WTC11 (cell line): ENCODE data around the gene MGAT5B. TPM values are rescaled to one million over a fixed set of nuclear protein-coding genes. Genes with fewer than 3 reads are reported as not detected.

Source experiments
- ATAC-seq: fragments of 200-7000 bp; cut with Tn5 transposase; 2 replicates; pipeline ENCODE4 v1.10.0; 2021; ENCODE audit warnings: mild to moderate bottlenecking, moderate library complexity
- CTCF ChIA-PET: fragments of 300-600 bp; sonication (Branson Sonifier 250); formaldehyde crosslinking; loops from one replicate; lab custom pipeline; 2021; ENCODE audit warnings: antibody characterized with exemption; lab: Charles Lee
- POLR2A ChIA-PET: fragments of 350-600 bp; sonication (Branson Sonifier 250); formaldehyde crosslinking; loops from one replicate; lab custom pipeline; 2021; ENCODE audit warnings: antibody characterized with exemption; lab: Charles Lee
- DNase-seq: peaks from one replicate; pipeline ENCODE4 v3.0.0; 2021; ENCODE audit warnings: low spot score
- H3K27ac Mint-ChIP-seq: 2 replicates; pipeline ENCODE4 v1.8.0; 2021; ENCODE audit warnings: mixed read lengths
- H3K27me3 Mint-ChIP-seq: 2 replicates; pipeline ENCODE4 v1.8.0; 2021; ENCODE audit warnings: low read depth, mild to moderate bottlenecking, moderate library complexity, mixed read lengths
- H3K36me3 Mint-ChIP-seq: 2 replicates; pipeline ENCODE4 v1.8.0; 2021; ENCODE audit warnings: mixed read lengths
- H3K4me1 Mint-ChIP-seq: 2 replicates; pipeline ENCODE4 v1.8.0; 2022; ENCODE audit warnings: mixed read lengths
- H3K4me3 Mint-ChIP-seq: 2 replicates; pipeline ENCODE4 v1.8.0; 2021; ENCODE audit warnings: mild to moderate bottlenecking, moderate library complexity, mixed read lengths
- H3K9me3 Mint-ChIP-seq: 2 replicates; pipeline ENCODE4 v1.8.0; 2021; ENCODE audit warnings: mixed read lengths
- AR ChIP-seq: fragments of 250-450 bp; sonication (Bioruptor Pico); IDR thresholded peaks from 2 replicates; pipeline ENCODE4 v1.9.0; 2021; ENCODE audit warnings: mild to moderate bottlenecking
- ATF3 ChIP-seq: sonication (generic); formaldehyde crosslinking; conservative IDR thresholded peaks from 2 replicates; pipeline ENCODE4 v1.8.1; 2022; ENCODE audit warnings: mild to moderate bottlenecking, missing genetic modification reagents
- E2F4 ChIP-seq: sonication (generic); formaldehyde crosslinking; IDR thresholded peaks from 2 replicates; pipeline ENCODE4 v1.8.1; 2022; ENCODE audit warnings: low read depth, mild to moderate bottlenecking, moderate library complexity, missing genetic modification reagents, borderline replicate concordance
- EMX1 ChIP-seq: fragments of 250-450 bp; sonication (Bioruptor Pico); IDR thresholded peaks from 2 replicates; pipeline ENCODE4 v1.8.0; 2021; ENCODE audit warnings: mild to moderate bottlenecking
- FOXJ3 ChIP-seq: sonication (generic); formaldehyde crosslinking; IDR thresholded peaks from 2 replicates; pipeline ENCODE4 v1.9.0; 2021; ENCODE audit warnings: missing genetic modification reagents, mild to moderate bottlenecking, borderline replicate concordance
- FOXP1 ChIP-seq: sonication (generic); formaldehyde crosslinking; IDR thresholded peaks from 2 replicates; pipeline ENCODE4 v1.8.0; 2022; ENCODE audit warnings: missing genetic modification reagents, mild to moderate bottlenecking, moderate library complexity, borderline replicate concordance
- HMGXB4 ChIP-seq: sonication (generic); formaldehyde crosslinking; IDR thresholded peaks from 2 replicates; pipeline ENCODE4 v1.8.1; 2023; ENCODE audit warnings: mild to moderate bottlenecking, moderate library complexity, missing genetic modification reagents
- JUN ChIP-seq: sonication (generic); formaldehyde crosslinking; IDR thresholded peaks from 2 replicates; pipeline ENCODE4 v1.8.0; 2023; ENCODE audit warnings: mild to moderate bottlenecking, missing genetic modification reagents
- MAX ChIP-seq: sonication (generic); formaldehyde crosslinking; IDR thresholded peaks from 2 replicates; pipeline ENCODE4 v1.8.0; 2022; ENCODE audit warnings: mild to moderate bottlenecking, missing genetic modification reagents
- MXD4 ChIP-seq: fragments of 250-450 bp; sonication (Bioruptor Pico); IDR thresholded peaks from 2 replicates; pipeline ENCODE4 v1.8.0; 2021; ENCODE audit warnings: mild to moderate bottlenecking, moderate library complexity, borderline replicate concordance
- NFATC4 ChIP-seq: fragments of 250-450 bp; sonication (Bioruptor Pico); IDR thresholded peaks from 2 replicates; pipeline ENCODE4 v1.9.0; 2021; ENCODE audit warnings: mild to moderate bottlenecking
- NFE2L1 ChIP-seq: sonication (generic); formaldehyde crosslinking; IDR thresholded peaks from 2 replicates; pipeline ENCODE4 v1.8.1; 2023; ENCODE audit warnings: missing genetic modification reagents
- NFYB ChIP-seq: sonication (generic); formaldehyde crosslinking; conservative IDR thresholded peaks from 2 replicates; pipeline ENCODE4 v1.8.0; 2022; ENCODE audit warnings: low read depth, missing genetic modification reagents
- NR1H2 ChIP-seq: sonication (generic); formaldehyde crosslinking; IDR thresholded peaks from 2 replicates; pipeline ENCODE4 v1.9.0; 2021; ENCODE audit warnings: mild to moderate bottlenecking, moderate library complexity, missing genetic modification reagents
- OVOL2 ChIP-seq: fragments of 250-450 bp; sonication (Bioruptor Pico); IDR thresholded peaks from 2 replicates; pipeline ENCODE4 v1.9.0; 2021; ENCODE audit warnings: mild to moderate bottlenecking, borderline replicate concordance
- PRDM15 ChIP-seq: sonication (generic); formaldehyde crosslinking; IDR thresholded peaks from 2 replicates; pipeline ENCODE4 v1.8.0; 2022; ENCODE audit warnings: missing genetic modification reagents
- SMAD3 ChIP-seq: sonication (generic); formaldehyde crosslinking; IDR thresholded peaks from 2 replicates; pipeline ENCODE4 v1.8.0; 2022; ENCODE audit warnings: missing genetic modification reagents, mild to moderate bottlenecking, borderline replicate concordance
- SMAD4 ChIP-seq: sonication (generic); formaldehyde crosslinking; IDR thresholded peaks from 2 replicates; pipeline ENCODE4 v1.8.0; 2022; ENCODE audit warnings: mild to moderate bottlenecking, missing genetic modification reagents
- TP53 ChIP-seq: sonication (generic); formaldehyde crosslinking; IDR thresholded peaks from 2 replicates; pipeline ENCODE4 v1.8.1; 2023; ENCODE audit warnings: mild to moderate bottlenecking, missing genetic modification reagents
- USF1 ChIP-seq: sonication (generic); formaldehyde crosslinking; IDR thresholded peaks from 2 replicates; pipeline ENCODE4 v1.8.0; 2022; ENCODE audit warnings: mild to moderate bottlenecking, missing genetic modification reagents
- ZNF232 ChIP-seq: sonication (generic); formaldehyde crosslinking; IDR thresholded peaks from 2 replicates; pipeline ENCODE4 v1.8.0; 2022; ENCODE audit warnings: mild to moderate bottlenecking, missing genetic modification reagents
- ZNF317 ChIP-seq: sonication (generic); formaldehyde crosslinking; IDR thresholded peaks from 2 replicates; pipeline ENCODE4 v1.8.1; 2023; ENCODE audit warnings: low read depth, mild to moderate bottlenecking, moderate library complexity, missing genetic modification reagents, borderline replicate concordance
- ZSCAN18 ChIP-seq: fragments of 250-450 bp; sonication (Bioruptor Pico); IDR thresholded peaks from 2 replicates; pipeline ENCODE4 v2.1.2; 2022; ENCODE audit warnings: mild to moderate bottlenecking, moderate library complexity
- total RNA-seq: library from RNA; stranded (reverse); gene quantifications from 3 replicates; pipeline ENCODE4 v1.2.3, GENCODE V29; 2021

MGAT5B gene
- total RNA-seq, 1 experiment from 2014 or later, result 11.6 TPM

- TF ChIP-seq MAX (CRISPR knock-in tag), result no peak
- TF ChIP-seq JUN (CRISPR knock-in tag), result no peak
- no peak for TF ChIP-seq NR1H2 (CRISPR knock-in tag)
- no peak for TF ChIP-seq SMAD4 (CRISPR knock-in tag)
- no peak for TF ChIP-seq SMAD3 (CRISPR knock-in tag)
- TF ChIP-seq TP53 (CRISPR knock-in tag), result no peak
- no peak for TF ChIP-seq OVOL2 (CRISPR knock-in tag)
- no peak for TF ChIP-seq USF1 (CRISPR knock-in tag)
- no peak for TF ChIP-seq NFYB (CRISPR knock-in tag)
- no peak for TF ChIP-seq EMX1 (CRISPR knock-in tag)
- TF ChIP-seq HMGXB4, result no peak
- TF ChIP-seq ZSCAN18 (CRISPR knock-in tag), result no peak
- no peak for TF ChIP-seq ATF3
- no peak for TF ChIP-seq NFE2L1 (CRISPR knock-in tag)
- TF ChIP-seq PRDM15 (CRISPR knock-in tag), result no peak
- no peak for TF ChIP-seq NFATC4 (CRISPR knock-in tag)
- no peak for TF ChIP-seq ZNF232 (CRISPR knock-in tag)
- H3K27ac Mint-ChIP-seq, result no peak overlapping the region
- H3K4me1 Mint-ChIP-seq, result peaks cover 19% of the 10 kb centered on the region
- CTCF ChIA-PET, result interaction anchor here (1.3 kb wide), 1 partner anchor 9 kb away, joined by 11 read pairs; the partner anchor contains the start of gene MGAT5B
- H3K27me3 Mint-ChIP-seq, result no peaks in the 10 kb centered on the region
- no peak for ATAC-seq
- no peak overlapping the region for H3K4me3 Mint-ChIP-seq
- no peak for DNase-seq
- H3K36me3 Mint-ChIP-seq, result peaks cover 12% of the 10 kb centered on the region
- POLR2A ChIA-PET, result no interaction called here
- peaks cover 11% of the 10 kb centered on the region for H3K9me3 Mint-ChIP-seq
Observed at GRCh38 chr17:76877437-76877836, 9.2 kb downstream of the MGAT5B start.

- ChIA-PET POLR2A (no interaction called here), CTCF (interaction anchor here (1.5 to 5.0 kb wide), 5 partner anchors 9 to 178 kb away, joined by 4 to 43 read pairs (median 10); partner anchors contain the start of gene MGAT5B)
- peaks cover 11% of the 10 kb centered on the region for H3K9me3 Mint-ChIP-seq
- H3K36me3 Mint-ChIP-seq, result peaks cover 12% of the 10 kb centered on the region
- no peak overlapping the region for H3K27ac Mint-ChIP-seq
- H3K4me1 Mint-ChIP-seq, result peaks cover 19% of the 10 kb centered on the region
- H3K4me3 Mint-ChIP-seq, result no peak overlapping the region
- no peaks in the 10 kb centered on the region for H3K27me3 Mint-ChIP-seq
- no peak for ATAC-seq
- DNase-seq, result no peak
- TF ChIP-seq MAX (CRISPR knock-in tag) (no peak), MXD4 (CRISPR knock-in tag) (no peak), FOXJ3 (CRISPR knock-in tag) (no peak), AR (CRISPR knock-in tag) (no peak), TP53 (CRISPR knock-in tag) (no peak), FOXP1 (CRISPR knock-in tag) (no peak), ZNF317 (CRISPR knock-in tag) (no peak), E2F4 (CRISPR knock-in tag) (no peak)
Observed at GRCh38 chr17:76878568-76878967, 10.4 kb downstream of the MGAT5B start.
